BE2C (cell line): ENCODE results near the gene SAPCD1.

Source experiments
- DNase-seq: peaks from one replicate; pipeline ENCODE4 v3.0.0-alpha.2; 2020
- H3K27me3 ChIP-seq: fragments of 250-450 bp; sonication (Bioruptor Pico); 2 replicates; pipeline ENCODE4 v1.5.1; 2020; ENCODE audit warnings: mild to moderate bottlenecking
- H3K36me3 ChIP-seq: fragments of 250-450 bp; sonication (Bioruptor Pico); 2 replicates; pipeline ENCODE4 v1.5.1; 2020; ENCODE audit warnings: mild to moderate bottlenecking
- H3K4me1 ChIP-seq: fragments of 250-450 bp; sonication (Bioruptor Pico); 2 replicates; pipeline ENCODE4 v1.5.1; 2020
- H3K4me3 ChIP-seq: 2 replicates; pipeline ENCODE4 v1.5.1; 2011; ENCODE audit warnings: low read depth, low read length
- H3K9me3 ChIP-seq: fragments of 250-450 bp; sonication (Bioruptor Pico); 2 replicates; pipeline ENCODE4 v1.5.1; 2020
- CTCF ChIP-seq: IDR thresholded peaks from 2 replicates; pipeline ENCODE4 v1.5.1; 2012; ENCODE audit warnings: mild to moderate bottlenecking, low read depth, low read length

The SAPCD1 gene

GRCh38 chr6:31778193-31778592 is 15.7 kb downstream of the SAPCD1 start:
- Histone ChIP-seq H3K4me3 (no peak overlapping the region), H3K9me3 (no peaks in the 10 kb centered on the region), H3K4me1 (peaks cover 10% of the 10 kb centered on the region), H3K27me3 (no peaks in the 10 kb centered on the region), H3K36me3 (peaks cover 52% of the 10 kb centered on the region)
- DNase-seq, result no peak
- no peak for TF ChIP-seq CTCF

- DNase-seq, result no peak
- Histone ChIP-seq H3K4me1 (peaks cover 10% of the 10 kb centered on the region), H3K36me3 (peaks cover 62% of the 10 kb centered on the region), H3K27me3 (no peaks in the 10 kb centered on the region), H3K4me3 (no peak overlapping the region), H3K9me3 (no peaks in the 10 kb centered on the region)
- TF ChIP-seq CTCF, result no peak
Measured at GRCh38 chr6:31778999-31779885, 16.8 kb downstream of the SAPCD1 start.

GRCh38 chr6:31779908-31780307 is 17.5 kb downstream of the SAPCD1 start:
- no peaks in the 10 kb centered on the region for H3K27me3 ChIP-seq
- no peak for DNase-seq
- peaks cover 69% of the 10 kb centered on the region for H3K36me3 ChIP-seq
- H3K9me3 ChIP-seq, result no peaks in the 10 kb centered on the region
- no peak overlapping the region for H3K4me3 ChIP-seq
- peaks cover 10% of the 10 kb centered on the region for H3K4me1 ChIP-seq
- TF ChIP-seq CTCF, result no peak

GRCh38 chr6:31780507-31781243 is 18.2 kb downstream of the SAPCD1 start:
- Histone ChIP-seq H3K36me3 (peaks cover 77% of the 10 kb centered on the region), H3K4me3 (no peak overlapping the region), H3K27me3 (no peaks in the 10 kb centered on the region), H3K4me1 (peaks cover 10% of the 10 kb centered on the region), H3K9me3 (no peaks in the 10 kb centered on the region)
- no peak for DNase-seq
- TF ChIP-seq CTCF, result no peak

- H3K9me3 ChIP-seq, result no peaks in the 10 kb centered on the region
- H3K4me1 ChIP-seq, result peaks cover 10% of the 10 kb centered on the region
- peaks cover 79% of the 10 kb centered on the region for H3K36me3 ChIP-seq
- H3K27me3 ChIP-seq, result no peaks in the 10 kb centered on the region
- no peak overlapping the region for H3K4me3 ChIP-seq
- no peak for DNase-seq
- no peak for TF ChIP-seq CTCF
Measured at GRCh38 chr6:31781244-31782125, 19.0 kb downstream of the SAPCD1 start.
